ENCODE results near the gene PRKCH. TPM values are rescaled to one million over a fixed set of nuclear protein-coding genes. Genes with fewer than 3 reads are reported as not detected.

The PRKCH gene
- total RNA-seq, 1 donor from 2014 or later: 209 TPM

- no peak for DNase-seq (ENCODE audit: low read depth in 2 of 2)
Measured at GRCh38 chr14:61581340-61581739, 260.0 kb downstream of the PRKCH start.

DNA sequence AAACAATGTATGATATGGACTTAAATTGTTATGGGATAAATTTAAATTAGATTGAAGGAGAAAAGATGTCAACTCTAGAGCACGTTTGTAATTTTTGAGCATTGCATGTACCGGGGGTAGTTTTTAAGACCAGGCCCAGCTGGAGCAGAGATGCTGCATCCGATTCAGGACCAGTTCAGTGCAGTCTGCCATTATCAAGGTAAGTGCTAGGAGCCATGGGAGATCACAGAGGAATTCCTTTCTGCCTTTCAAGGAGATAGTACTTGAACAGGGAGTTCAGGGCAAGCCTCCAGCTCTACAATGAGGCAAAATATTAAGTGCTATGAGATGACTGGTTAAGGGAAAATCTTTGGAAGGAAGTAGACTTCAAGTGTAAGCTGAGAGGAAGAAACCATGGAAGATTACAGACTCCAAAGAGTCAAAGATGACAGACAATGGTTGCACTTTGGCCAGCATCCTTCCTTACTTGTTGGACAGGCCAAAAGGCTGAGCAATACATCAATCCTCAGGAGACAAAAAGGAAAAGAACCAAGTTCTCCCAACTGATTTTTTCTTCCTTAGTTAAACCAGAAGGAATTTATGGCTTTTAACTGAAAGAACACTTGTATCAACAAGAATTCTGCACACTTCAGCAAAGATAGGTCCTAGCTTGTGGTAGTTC, 260.7 kb downstream of the PRKCH start:
- no peak for DNase-seq (ENCODE audit: low read depth in 2 of 2)

DNA sequence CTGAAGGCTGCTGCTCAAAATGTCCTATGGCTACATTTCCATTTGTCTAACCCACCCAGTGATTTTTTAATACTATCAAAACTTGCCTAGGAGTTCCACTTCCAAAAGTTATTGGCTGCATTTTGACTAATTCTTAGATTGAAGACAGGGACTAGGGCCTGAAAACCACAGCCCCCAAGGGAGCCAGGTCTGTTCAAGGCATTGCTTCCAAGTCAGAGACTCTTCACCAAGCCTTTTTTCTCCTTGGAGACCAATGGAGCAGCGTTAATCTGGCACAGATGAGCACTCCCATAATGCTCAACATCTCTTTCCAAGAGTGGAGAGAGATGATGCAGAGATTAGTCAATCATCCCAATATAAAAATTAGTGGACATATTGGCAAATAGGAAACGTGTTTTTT, 261.4 kb downstream of the PRKCH start:
- no peak for DNase-seq (ENCODE audit: low read depth in 2 of 2)

DNA sequence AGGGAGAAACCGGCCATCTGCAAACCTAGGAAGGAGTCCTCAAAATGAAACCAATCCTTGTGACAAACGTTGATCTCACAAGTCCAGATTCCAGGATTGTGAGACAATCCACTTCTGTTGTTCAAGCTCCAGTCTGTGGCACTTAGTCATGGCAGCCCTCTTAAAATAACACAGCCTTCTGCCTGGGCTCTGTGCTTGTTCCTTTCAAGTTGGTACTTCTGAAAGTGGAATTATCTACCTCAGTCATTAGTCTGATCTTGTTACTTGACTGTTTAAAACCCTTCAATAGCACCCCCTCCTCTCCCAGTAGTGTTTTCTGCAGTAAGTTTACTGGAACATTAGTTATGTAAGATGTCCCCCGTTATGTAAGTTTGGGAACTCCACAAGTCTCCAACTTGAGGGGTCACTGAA, 263.0 kb downstream of the PRKCH start:
- DNase-seq (ENCODE audit: low read depth in 2 of 2): no peak

DNA sequence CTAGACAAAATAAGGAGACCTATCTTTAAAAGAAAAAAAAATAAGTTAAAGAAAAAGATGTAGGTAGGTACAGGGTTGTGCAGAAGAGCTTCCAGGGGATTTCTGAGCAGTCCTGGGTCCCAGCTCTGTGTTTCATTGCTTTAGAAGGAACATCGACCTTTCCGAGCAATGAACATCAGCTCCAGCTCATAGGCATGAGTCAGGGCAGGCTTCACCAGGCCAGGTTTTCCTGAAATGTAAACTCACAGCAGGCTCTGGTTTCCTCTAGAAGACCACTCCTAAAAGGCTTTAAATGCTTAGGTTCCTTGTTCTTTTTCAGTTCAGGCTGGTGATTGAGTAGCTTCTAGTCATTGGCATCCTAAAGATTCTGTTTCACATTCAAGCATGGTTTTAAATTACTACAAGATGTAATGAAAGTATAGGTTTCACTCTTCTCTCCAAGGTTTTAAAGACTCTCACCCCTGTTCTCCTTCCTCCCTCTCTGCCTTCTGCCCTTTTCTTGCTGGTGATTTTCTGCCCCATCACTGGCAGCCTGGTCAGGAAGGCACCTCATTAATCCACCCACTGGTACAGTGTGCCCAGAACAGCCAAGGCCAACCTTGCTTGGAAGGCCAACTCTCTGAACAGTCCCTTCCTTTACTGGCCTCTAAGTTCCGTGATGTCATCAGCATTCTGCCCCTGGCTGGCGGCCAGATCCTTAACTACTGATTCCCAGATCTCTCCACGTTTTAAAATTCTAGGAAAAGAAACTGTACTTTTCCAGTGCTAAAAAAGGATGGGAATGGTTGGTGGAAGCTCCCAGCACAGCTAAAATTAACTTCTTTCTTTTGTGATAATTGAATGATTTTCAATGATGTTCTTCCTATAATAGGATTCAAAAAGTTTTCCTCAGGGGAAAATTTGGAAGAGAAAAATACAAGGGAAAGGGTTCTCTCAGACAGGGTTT, 264.5 kb downstream of the PRKCH start:
- peak in 1 of 2 donors; percentile 86 for DNase-seq (ENCODE audit: low read depth in 2 of 2)

- DNase-seq (ENCODE audit: low read depth in 2 of 2): no peak
Measured at GRCh38 chr14:61586544-61587055, 265.2 kb downstream of the PRKCH start.

DNA sequence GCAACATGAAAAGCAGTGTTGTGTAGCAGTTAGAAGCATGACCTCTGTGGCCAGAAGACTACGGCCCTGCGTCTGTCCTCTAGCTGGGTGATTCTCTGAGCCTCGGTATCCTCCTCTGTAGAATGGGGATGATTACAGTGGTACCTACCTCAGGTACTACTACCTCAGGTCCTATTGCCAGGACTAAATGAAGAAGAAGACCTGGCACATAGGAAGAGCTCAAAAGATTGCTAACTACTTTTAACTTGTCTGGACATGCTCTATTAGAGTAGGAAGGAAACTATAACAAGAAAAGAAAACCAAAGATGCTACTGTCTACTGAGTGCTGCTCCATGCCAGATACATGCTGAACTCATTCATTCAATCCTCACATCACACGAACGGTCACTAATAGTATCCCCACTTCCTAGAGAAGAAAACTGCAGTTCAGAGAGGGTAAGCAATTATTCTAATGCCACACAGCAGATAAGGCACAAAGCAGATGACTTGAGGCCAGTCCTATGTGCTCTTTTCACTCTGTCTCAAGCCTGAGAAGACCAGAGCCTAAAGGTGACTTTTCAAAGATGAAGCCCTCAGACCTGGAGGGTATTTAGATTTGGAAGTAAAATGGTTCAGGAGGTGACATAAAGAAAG, 265.8 kb downstream of the PRKCH start:
- DNase-seq (ENCODE audit: low read depth in 2 of 2): no peak

- DNase-seq (ENCODE audit: low read depth in 2 of 2): peak in 1 of 2 donors; percentile 62
Measured at GRCh38 chr14:61588419-61588901, 267.1 kb downstream of the PRKCH start.

- no peak for DNase-seq (ENCODE audit: low read depth in 2 of 2)
Measured at GRCh38 chr14:61589691-61590581, 268.6 kb downstream of the PRKCH start.

DNA sequence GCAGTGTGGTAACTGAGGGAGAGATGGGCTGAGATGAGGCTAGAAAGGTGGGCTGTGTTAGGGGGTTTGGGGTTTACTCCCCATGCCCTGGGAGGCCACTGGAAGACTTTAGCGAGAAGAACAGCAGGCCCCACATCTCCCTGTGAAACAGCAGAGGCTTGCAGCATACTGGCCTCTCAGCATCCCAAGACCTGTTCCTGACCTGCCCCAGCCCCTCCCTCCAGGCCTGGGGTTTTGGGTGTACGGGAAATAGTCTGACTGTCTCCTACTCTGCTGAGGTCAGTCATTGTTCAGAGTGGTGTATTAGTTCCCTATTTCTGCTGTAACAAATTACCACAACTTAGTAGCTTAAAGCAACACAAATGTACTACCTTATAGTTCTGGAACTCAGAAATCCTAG, 270.5 kb downstream of the PRKCH start:
- DNase-seq (ENCODE audit: low read depth in 2 of 2): no peak

- no peak for DNase-seq (ENCODE audit: low read depth in 2 of 2)
Measured at GRCh38 chr14:61593330-61593729, 272.0 kb downstream of the PRKCH start.

GRCh38 chr14:61596990-61597389, 275.6 kb downstream of the PRKCH start:
- DNase-seq (ENCODE audit: low read depth in 2 of 2): peak; percentile 31 to 52

DNA sequence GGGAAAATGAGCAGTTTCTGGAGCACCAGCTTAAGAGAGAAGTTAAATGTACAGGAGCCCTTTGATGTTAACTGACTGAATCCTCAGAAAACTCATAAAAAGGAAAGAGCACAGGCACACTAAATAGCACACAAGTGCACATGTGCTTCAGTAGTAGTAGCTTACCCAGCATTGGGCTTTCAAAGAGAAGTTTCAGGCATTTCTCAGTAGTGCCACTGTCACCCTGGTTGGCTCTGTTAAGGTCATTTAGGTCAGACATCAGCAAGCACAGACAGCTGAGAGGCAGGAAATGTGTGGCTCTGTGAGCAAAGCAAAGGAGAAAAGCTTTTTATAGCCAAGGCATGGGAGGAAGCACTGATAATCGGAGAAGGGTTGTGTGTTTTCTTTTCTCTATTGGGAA, 277.6 kb downstream of the PRKCH start:
- DNase-seq (ENCODE audit: low read depth in 2 of 2): peak in 1 of 2 donors; percentile 76

DNA sequence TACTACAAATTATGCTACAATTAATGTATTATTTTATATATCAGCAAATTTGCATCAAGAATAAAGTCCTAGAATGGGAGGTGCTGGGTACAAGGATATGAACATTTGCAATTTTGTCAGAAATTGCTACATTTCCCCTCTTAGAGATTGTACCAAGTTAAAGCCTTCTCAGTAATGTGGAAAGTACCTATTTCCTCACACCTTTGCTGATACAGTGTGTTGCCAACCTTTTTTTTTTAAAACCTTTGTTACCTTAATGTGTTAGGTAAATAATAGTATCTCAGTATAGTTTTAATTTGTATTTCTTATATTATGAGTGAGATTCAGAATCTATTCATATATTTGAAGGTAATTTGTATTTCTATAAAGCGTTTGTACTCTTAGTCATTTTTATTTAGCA, 278.6 kb downstream of the PRKCH start:
- DNase-seq (ENCODE audit: low read depth in 2 of 2): no peak

Other genes with a start within 250 kb of the PRKCH start
- 0.13 and 0.38 TPM in 2 replicates for gene TMEM30B, start 40.2 kb upstream of the PRKCH start, total RNA-seq

Data from dermis microvascular lymphatic vessel endothelial cell (primary cell).